ENCODE data around the gene ZNF708.
"Not testable (repeated sequence)": the region's sequence is repeated elsewhere in the genome, so short reads cannot be mapped to it uniquely, and the experiment has no call there.

The ZNF708 gene

DNA sequence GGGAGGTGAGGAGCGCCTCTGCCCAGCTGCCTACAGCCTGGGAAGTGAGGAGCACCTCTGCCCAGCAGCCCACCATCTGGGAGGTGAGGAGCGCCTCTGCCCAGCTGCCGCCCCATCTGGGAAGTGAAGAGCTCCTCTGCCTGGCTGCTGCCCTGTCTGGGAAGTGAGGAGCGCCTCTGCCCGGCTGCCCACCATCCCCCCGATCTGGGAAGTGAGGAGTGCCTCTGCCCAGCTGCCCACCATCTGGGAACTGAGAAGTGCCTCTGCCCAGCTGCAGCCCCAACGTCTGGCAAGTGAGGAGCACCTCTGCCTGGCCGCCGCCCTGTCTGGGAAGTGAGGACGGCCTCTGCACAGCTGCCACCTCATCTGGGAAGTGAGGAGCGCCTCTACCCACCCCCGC, 64.3 kb downstream of the ZNF708 start:
- TF ChIP-seq, protein P1, sequence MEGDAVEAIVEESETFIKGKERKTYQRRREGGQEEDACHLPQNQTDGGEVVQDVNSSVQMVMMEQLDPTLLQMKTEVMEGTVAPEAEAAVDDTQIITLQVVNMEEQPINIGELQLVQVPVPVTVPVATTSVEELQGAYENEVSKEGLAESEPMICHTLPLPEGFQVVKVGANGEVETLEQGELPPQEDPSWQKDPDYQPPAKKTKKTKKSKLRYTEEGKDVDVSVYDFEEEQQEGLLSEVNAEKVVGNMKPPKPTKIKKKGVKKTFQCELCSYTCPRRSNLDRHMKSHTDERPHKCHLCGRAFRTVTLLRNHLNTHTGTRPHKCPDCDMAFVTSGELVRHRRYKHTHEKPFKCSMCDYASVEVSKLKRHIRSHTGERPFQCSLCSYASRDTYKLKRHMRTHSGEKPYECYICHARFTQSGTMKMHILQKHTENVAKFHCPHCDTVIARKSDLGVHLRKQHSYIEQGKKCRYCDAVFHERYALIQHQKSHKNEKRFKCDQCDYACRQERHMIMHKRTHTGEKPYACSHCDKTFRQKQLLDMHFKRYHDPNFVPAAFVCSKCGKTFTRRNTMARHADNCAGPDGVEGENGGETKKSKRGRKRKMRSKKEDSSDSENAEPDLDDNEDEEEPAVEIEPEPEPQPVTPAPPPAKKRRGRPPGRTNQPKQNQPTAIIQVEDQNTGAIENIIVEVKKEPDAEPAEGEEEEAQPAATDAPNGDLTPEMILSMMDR (IDR thresholded peaks at IDR 0.05; ENCODE audit: unreplicated experiment in 3 of 3) = no peak
- H3K9me3 Mint-ChIP-seq = peaks cover 48% of the 10 kb centered on the region
- H3K36me3 Mint-ChIP-seq (ENCODE audit: low read depth) = peaks cover 5% of the 10 kb centered on the region
- no peaks in the 10 kb centered on the region for H3K4me1 Mint-ChIP-seq
- H3K4me3 Mint-ChIP-seq = no peak overlapping the region
- H3K27me3 Mint-ChIP-seq (ENCODE audit: low read depth) = no peaks in the 10 kb centered on the region
- no peak overlapping the region for H3K27ac Mint-ChIP-seq

DNA sequence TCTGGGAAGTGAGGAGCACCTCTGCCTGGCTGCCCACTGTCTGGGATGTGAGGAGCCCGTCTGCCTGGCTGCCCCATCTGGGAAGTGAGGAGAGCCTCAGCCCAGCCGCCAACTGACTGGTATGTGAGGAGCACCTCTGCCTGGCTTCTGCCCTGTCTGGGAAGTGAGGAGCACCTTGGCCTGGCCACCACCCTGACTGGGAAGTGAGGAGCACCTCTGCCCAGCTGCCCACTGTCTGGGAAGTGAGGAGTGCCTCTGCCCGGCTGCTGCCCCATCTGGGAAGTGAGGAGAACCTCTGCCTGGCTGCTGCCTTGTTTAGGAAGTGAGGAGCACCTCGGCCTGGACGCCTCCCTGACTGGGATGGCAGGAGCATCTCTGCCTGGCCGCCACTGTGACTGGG, 64.8 kb downstream of the ZNF708 start:
- TF ChIP-seq, protein P1 (IDR thresholded peaks at IDR 0.05; ENCODE audit: unreplicated experiment in 3 of 3) = no peak
- H3K36me3 Mint-ChIP-seq (ENCODE audit: low read depth) = peaks cover 5% of the 10 kb centered on the region
- peaks cover 48% of the 10 kb centered on the region for H3K9me3 Mint-ChIP-seq
- H3K4me3 Mint-ChIP-seq = no peak overlapping the region
- H3K27me3 Mint-ChIP-seq (ENCODE audit: low read depth) = no peaks in the 10 kb centered on the region
- no peaks in the 10 kb centered on the region for H3K4me1 Mint-ChIP-seq
- no peak overlapping the region for H3K27ac Mint-ChIP-seq

DNA sequence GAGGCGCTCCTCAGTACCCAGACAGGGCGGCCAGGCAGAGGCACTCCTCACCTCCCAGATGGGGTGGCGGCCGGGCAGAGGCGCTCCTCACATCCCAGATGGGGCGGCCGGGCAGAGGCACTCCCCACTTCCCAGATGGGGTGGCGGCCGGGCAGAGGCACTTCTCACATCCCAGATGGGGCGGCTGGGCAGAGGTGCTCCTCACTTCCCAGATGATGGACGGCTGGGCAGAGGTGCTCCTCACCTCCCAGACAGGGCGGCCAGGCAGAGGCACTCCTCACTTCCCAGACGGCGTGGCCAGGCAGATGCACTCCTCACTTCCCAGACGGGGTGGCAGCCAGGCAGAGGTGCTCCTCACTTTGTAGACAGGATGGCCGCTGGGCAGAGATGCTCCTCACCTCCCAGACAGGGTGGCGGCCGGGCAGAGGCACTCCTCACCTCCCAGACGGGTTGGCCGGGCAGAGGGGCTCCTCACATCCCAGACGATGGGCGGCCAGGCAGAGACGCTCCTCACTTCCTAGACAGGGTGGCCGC, 68.3 kb downstream of the ZNF708 start:
- H3K4me3 Mint-ChIP-seq; H3K27ac Mint-ChIP-seq; H3K27me3 Mint-ChIP-seq (ENCODE audit: low read depth); H3K4me1 Mint-ChIP-seq; H3K36me3 Mint-ChIP-seq (ENCODE audit: low read depth): not testable (repeated sequence)
- H3K9me3 Mint-ChIP-seq = peaks cover 56% of the 10 kb centered on the region

DNA sequence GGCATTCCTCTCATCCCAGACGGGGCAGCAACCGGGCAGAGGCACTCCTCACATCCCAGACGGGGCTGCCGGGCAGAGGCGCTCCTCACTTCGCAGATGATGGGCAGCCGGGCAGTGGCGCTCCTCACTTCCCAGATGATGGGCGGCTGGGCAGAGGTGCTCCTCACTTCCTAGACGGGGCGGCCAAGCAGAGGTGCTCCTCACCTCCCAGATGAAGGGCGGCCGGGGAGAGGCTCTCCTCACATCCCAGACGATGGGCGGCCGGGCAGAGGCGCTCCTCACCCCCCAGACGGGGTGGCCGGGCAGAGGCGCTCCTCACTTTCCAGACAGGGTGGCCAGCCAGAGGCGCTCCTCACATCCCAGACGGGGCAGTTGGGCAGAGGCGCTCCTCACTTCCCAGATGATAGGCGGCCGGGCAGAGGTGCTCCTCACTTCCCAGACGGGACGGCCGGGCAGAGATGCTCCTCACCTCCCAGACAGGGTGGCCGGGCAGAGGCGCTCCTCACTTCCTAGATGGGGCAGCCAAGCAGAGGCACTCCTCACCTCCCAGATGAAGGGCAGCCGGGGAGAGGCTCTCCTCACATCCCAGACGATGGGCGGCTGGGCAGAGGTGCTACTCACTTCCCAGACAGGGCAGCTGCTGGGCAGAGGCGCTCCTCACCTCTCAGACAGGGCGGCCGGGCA, 68.9 kb downstream of the ZNF708 start:
- H3K4me1 Mint-ChIP-seq = no peaks in the 10 kb centered on the region
- H3K4me3 Mint-ChIP-seq = no peak overlapping the region
- peaks cover 5% of the 10 kb centered on the region for H3K36me3 Mint-ChIP-seq (ENCODE audit: low read depth)
- H3K27ac Mint-ChIP-seq = no peak overlapping the region
- H3K9me3 Mint-ChIP-seq = peaks cover 59% of the 10 kb centered on the region
- no peaks in the 10 kb centered on the region for H3K27me3 Mint-ChIP-seq (ENCODE audit: low read depth)
- TF ChIP-seq, protein P1 (IDR thresholded peaks at IDR 0.05; ENCODE audit: unreplicated experiment in 3 of 3) = no peak

DNA sequence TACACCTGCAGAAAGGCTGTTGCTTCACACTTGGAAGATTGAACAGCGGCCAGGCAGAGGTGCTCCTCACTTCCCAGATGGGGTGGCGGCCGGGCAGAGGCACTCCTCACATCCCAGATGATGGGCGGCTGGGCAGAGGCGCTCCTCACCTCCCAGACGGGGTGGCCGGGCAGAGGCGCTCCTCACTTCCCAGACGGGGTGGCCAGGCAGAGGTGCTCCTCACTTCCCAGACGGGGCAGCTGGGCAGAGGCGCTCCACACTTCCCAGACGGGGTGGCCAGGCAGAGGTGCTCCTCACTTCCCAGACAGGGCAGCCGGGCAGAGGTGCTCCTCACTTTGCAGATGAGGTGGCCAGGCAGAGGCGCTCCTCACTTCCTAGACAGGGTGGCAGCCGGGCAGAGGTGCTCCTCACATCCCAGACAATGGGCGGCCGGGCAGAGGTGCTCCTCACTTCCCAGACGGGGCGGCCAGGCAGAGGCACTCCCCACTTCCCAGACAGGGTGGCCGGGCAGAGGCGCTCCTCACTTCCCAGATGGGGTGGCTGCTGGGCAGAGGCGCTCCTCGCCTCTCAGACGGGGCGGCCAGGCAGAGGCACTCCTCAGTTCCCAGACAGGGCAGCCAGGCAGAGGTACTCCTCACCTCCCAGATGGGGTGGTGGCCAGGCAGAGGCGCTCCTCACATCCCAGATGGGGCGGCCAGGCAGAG, 69.6 kb downstream of the ZNF708 start:
- not testable (repeated sequence) for H3K27ac Mint-ChIP-seq; H3K4me3 Mint-ChIP-seq; H3K27me3 Mint-ChIP-seq (ENCODE audit: low read depth); H3K36me3 Mint-ChIP-seq (ENCODE audit: low read depth); H3K4me1 Mint-ChIP-seq
- H3K9me3 Mint-ChIP-seq = peaks cover 64% of the 10 kb centered on the region

DNA sequence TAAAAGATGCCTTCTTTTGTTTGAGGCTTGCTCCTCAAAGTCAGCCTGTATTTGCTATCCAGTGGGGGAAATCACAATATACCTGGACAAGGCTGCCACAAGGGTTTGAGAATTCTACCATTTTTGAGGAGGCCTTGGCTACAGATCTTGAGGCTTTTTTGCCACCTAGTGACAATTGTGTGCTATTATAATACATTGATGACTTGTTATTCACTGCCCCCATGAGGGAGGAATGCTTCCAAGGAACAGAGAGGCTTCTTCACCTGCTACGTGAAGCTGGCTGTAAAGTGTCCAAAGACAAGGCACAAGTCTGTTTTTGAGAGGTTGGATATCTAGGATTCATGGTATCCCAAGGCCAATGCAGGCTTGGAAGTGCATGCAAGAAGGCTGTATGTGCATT, 72.5 kb downstream of the ZNF708 start:
- Mint-ChIP-seq H3K36me3 (ENCODE audit: low read depth) (no peaks in the 10 kb centered on the region), H3K27me3 (ENCODE audit: low read depth) (no peaks in the 10 kb centered on the region), H3K9me3 (peaks cover 56% of the 10 kb centered on the region), H3K27ac (no peak overlapping the region), H3K4me3 (no peak overlapping the region), H3K4me1 (no peaks in the 10 kb centered on the region)
- TF ChIP-seq, protein P1 (IDR thresholded peaks at IDR 0.05; ENCODE audit: unreplicated experiment in 3 of 3) = no peak

All from nephron (organoid).